Stimulated activated CD4-positive, alpha-beta T cell treated with anti-CD3 and anti-CD28 coated beads, Interleukin-12 subunit alpha, Interleukin-12 subunit beta, amount 100 ng/mL, for 4 hours (primary cell): ENCODE measurements around the gene ADAMTS6.
"Not testable (repeated sequence)": the region's sequence is repeated elsewhere in the genome, so short reads cannot be mapped to it uniquely, and the experiment has no call there.

Experiments
- DNase-seq: peaks from one replicate; pipeline ENCODE4 v3.0.0-alpha.2; 2020

ADAMTS6 gene

GRCh38 chr5:65190328-65191053, 291.2 kb downstream of the ADAMTS6 start:
- no peak for DNase-seq

GRCh38 chr5:65186646-65187227, 295.0 kb downstream of the ADAMTS6 start:
- DNase-seq = no peak

- no peak for DNase-seq
These were observed 296.3 kb downstream of the ADAMTS6 start for GRCh38 chr5:65185468-65185867.

- no peak for DNase-seq
These were observed 296.9 kb downstream of the ADAMTS6 start for GRCh38 chr5:65184780-65185179.

GRCh38 chr5:65174231-65174630, 307.5 kb downstream of the ADAMTS6 start:
- not testable (repeated sequence) for DNase-seq

- no peak for DNase-seq
These were observed 308.6 kb downstream of the ADAMTS6 start for GRCh38 chr5:65173130-65173525.

GRCh38 chr5:65172486-65173129, 309.1 kb downstream of the ADAMTS6 start:
- DNase-seq = peak; percentile 13

GRCh38 chr5:65171645-65172044, 310.1 kb downstream of the ADAMTS6 start:
- DNase-seq = no peak

- DNase-seq = no peak
These were observed 318.0 kb downstream of the ADAMTS6 start for GRCh38 chr5:65163698-65164097.

- DNase-seq = no peak
These were observed 320.1 kb downstream of the ADAMTS6 start for GRCh38 chr5:65161655-65162054.

GRCh38 chr5:65157906-65158603, 323.7 kb downstream of the ADAMTS6 start:
- no peak for DNase-seq

- no peak for DNase-seq
These were observed 324.8 kb downstream of the ADAMTS6 start for GRCh38 chr5:65156933-65157332.

- no peak for DNase-seq
These were observed 329.6 kb downstream of the ADAMTS6 start for GRCh38 chr5:65152131-65152530.

- DNase-seq = no peak
These were observed 330.1 kb downstream of the ADAMTS6 start for GRCh38 chr5:65151614-65152013.

- DNase-seq = no peak
These were observed 331.0 kb downstream of the ADAMTS6 start for GRCh38 chr5:65150599-65151304.

GRCh38 chr5:65149827-65150226, 331.9 kb downstream of the ADAMTS6 start:
- no peak for DNase-seq

GRCh38 chr5:65144136-65144871, 337.4 kb downstream of the ADAMTS6 start:
- DNase-seq = no peak

GRCh38 chr5:65142511-65143011, 339.2 kb downstream of the ADAMTS6 start:
- no peak for DNase-seq

- DNase-seq = no peak
These were observed 339.7 kb downstream of the ADAMTS6 start for GRCh38 chr5:65142016-65142415.

- DNase-seq = no peak
These were observed 340.2 kb downstream of the ADAMTS6 start for GRCh38 chr5:65141493-65141892.

- DNase-seq = no peak
These were observed 344.1 kb downstream of the ADAMTS6 start for GRCh38 chr5:65137631-65138030.
